DOHH2 (cell line): ENCODE measurements around the gene MT4.

Experiments used
- H3F3A ChIP-seq: fragments of 200-600 bp; sonication (generic), shearing (Covaris generic); 2 replicates; pipeline ENCODE4 v1.6.0; 2016; ENCODE audit warnings: antibody characterized with exemption, mild to moderate bottlenecking; ENCODE audit not compliant: control insufficient read depth, insufficient read depth
- H3K27ac ChIP-seq: fragments of 200-600 bp; sonication (generic); 2 replicates; pipeline ENCODE4 v1.5.1; 2014; ENCODE audit warnings: low read depth, mild to moderate bottlenecking, low read length, moderate library complexity
- H3K27me3 ChIP-seq: fragments of 200-600 bp; sonication (generic); 2 replicates; pipeline ENCODE4 v1.6.1; 2014; ENCODE audit warnings: mild to moderate bottlenecking, low read length, mixed read lengths; ENCODE audit not compliant: control insufficient read depth
- H3K36me3 ChIP-seq: fragments of 200-600 bp; sonication (generic); 2 replicates; pipeline ENCODE4 v1.6.1; 2014; ENCODE audit warnings: mild to moderate bottlenecking, low read length, moderate library complexity, mixed read lengths; ENCODE audit not compliant: control insufficient read depth
- H3K4me1 ChIP-seq: fragments of 200-600 bp; sonication (generic); 2 replicates; pipeline ENCODE4 v1.6.1; 2014; ENCODE audit warnings: mild to moderate bottlenecking, low read length, mixed read lengths; ENCODE audit not compliant: control insufficient read depth
- H3K4me2 ChIP-seq: fragments of 200-600 bp; sonication (generic); 2 replicates; pipeline ENCODE4 v1.6.0; 2014; ENCODE audit warnings: mild to moderate bottlenecking, low read length, moderate library complexity
- H3K4me3 ChIP-seq: fragments of 200-600 bp; sonication (generic); 2 replicates; pipeline ENCODE4 v1.5.1; 2014; ENCODE audit warnings: mild to moderate bottlenecking, low read length, mixed read lengths
- H3K79me2 ChIP-seq: fragments of 200-600 bp; sonication (generic); 2 replicates; pipeline ENCODE4 v1.6.1; 2014; ENCODE audit warnings: mild to moderate bottlenecking, low read length, mixed read lengths; ENCODE audit not compliant: control insufficient read depth
- H3K9me2 ChIP-seq: fragments of 200-600 bp; sonication (generic); replicated peaks from 2 replicates; pipeline ENCODE4 v1.6.1; 2014; ENCODE audit warnings: mild to moderate bottlenecking, low read length, mixed read lengths; ENCODE audit not compliant: control insufficient read depth
- H3K9me3 ChIP-seq: fragments of 200-600 bp; sonication (generic); 2 replicates; pipeline ENCODE4 v1.6.1; 2014; ENCODE audit warnings: antibody characterized with exemption, low read length, mixed read lengths; ENCODE audit not compliant: control insufficient read depth, insufficient read depth
- H4K20me1 ChIP-seq: fragments of 200-600 bp; sonication (generic); 2 replicates; pipeline ENCODE4 v1.6.0; 2014; ENCODE audit warnings: low read depth, mild to moderate bottlenecking, antibody characterized with exemption, low read length, moderate library complexity; ENCODE audit not compliant: control insufficient read depth, insufficient read depth
- EZH2phosphoT487 ChIP-seq: fragments of 200-600 bp; sonication (generic); IDR thresholded peaks from 2 replicates; pipeline ENCODE4 v1.6.1; 2017; ENCODE audit warnings: borderline replicate concordance, mild to moderate bottlenecking, antibody characterized with exemption, low read length, moderate library complexity, mixed read lengths
- TF ChIP-seq, protein P1 (sequence below): fragments of 200-600 bp; sonication (generic); IDR thresholded peaks from one replicate; pipeline ENCODE4 v1.5.1; 2014; ENCODE audit warnings: antibody characterized with exemption, mild to moderate bottlenecking, low read depth, low read length; ENCODE audit not compliant: poor library complexity, severe bottlenecking

Gene MT4

DNA sequence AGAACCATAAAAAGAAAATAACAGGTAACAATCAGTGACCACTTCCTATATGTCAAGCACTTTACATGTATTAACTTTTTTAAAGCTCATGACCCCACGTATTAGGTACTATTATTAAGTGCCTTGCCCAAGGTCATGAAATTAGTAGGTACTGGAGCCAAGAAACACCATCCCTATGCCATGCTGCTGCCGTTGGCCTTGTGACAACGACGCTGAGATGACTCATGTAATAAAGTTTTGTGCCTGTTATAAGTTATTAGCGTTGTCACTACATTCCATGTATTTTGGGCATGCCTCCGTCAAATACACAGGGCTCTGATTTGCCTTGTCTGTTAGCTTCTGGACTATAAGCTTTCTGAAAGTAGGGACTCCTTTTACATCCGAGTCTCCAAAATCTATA is 46.4 kb upstream of the MT4 start:
- peaks cover 21% of the 10 kb centered on the region for H3K4me1 ChIP-seq
- no peaks in the 10 kb centered on the region for H3K9me3 ChIP-seq
- H3K79me2 ChIP-seq = peaks cover 5% of the 10 kb centered on the region; the same call in 1 of the 2 replicates
- H3K27ac ChIP-seq = no peak overlapping the region
- TF ChIP-seq EZH2phosphoT487 = no peak
- TF ChIP-seq, protein P1, sequence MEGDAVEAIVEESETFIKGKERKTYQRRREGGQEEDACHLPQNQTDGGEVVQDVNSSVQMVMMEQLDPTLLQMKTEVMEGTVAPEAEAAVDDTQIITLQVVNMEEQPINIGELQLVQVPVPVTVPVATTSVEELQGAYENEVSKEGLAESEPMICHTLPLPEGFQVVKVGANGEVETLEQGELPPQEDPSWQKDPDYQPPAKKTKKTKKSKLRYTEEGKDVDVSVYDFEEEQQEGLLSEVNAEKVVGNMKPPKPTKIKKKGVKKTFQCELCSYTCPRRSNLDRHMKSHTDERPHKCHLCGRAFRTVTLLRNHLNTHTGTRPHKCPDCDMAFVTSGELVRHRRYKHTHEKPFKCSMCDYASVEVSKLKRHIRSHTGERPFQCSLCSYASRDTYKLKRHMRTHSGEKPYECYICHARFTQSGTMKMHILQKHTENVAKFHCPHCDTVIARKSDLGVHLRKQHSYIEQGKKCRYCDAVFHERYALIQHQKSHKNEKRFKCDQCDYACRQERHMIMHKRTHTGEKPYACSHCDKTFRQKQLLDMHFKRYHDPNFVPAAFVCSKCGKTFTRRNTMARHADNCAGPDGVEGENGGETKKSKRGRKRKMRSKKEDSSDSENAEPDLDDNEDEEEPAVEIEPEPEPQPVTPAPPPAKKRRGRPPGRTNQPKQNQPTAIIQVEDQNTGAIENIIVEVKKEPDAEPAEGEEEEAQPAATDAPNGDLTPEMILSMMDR = no peak
- peak overlapping the region; percentile 77; the same call in 1 of the 2 replicates for H3K4me2 ChIP-seq
- no peaks in the 10 kb centered on the region for H4K20me1 ChIP-seq
- H3K27me3 ChIP-seq = no peaks in the 10 kb centered on the region
- no peaks in the 10 kb centered on the region; the same call in 1 of the 2 replicates for H3K36me3 ChIP-seq
- H3K9me2 ChIP-seq = no peaks in the 10 kb centered on the region
- no peak overlapping the region; the same call in 1 of the 2 replicates for H3K4me3 ChIP-seq
- no peaks in the 10 kb centered on the region for H3F3A ChIP-seq

DNA sequence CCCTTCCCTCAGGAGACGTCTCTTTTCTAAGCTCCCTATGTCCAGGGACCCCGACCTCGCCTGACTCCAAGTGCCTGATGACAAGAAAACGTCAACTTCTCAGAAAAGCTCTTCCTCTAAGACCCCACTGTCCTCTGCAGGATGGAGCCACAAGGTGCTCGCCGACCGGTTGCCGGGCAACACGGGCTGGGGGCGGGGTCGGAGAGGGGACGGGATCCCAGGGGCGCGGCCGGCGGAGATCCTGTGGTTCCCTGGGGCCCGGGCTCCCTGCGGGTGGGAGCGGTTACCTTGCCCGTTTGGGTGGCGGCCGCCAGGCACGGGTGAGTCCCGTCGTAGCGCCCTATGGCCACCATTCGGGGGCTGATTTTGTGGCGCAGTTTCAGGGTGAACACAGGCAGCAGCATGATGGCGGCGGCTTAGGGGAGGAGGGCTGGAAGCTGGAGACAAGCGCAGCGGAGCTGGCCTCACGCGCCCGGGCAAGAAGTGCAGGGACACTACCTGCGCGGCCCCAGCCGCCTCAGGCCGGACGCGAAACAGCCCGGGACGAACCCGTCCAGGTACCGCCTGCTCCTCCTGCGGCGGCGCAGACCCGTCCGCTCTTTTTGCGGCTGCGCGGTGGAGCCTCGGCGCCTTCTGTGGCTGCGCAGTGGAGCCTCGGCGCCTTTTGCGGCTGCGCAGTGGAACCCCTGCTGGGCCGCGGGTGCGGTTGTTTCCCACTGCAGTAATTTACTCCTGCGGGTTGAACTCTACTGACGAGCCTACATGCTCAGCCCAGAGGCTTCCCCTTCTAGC is 45.2 kb upstream of the MT4 start, which contains the start of gene BBS2:
Gene BBS2 (minus strand): TSS at position 566 of the 792 bp plus-strand sequence. CDS start 162 bp downstream, at position 404.
- Histone ChIP-seq H3K27me3 (no peaks in the 10 kb centered on the region), H3K4me1 (peaks cover 17% of the 10 kb centered on the region), H3F3A (no peaks in the 10 kb centered on the region), H3K27ac (peak within 1 kb of the TSS; percentile 38), H3K9me2 (no peaks in the 10 kb centered on the region), H3K36me3 (no peaks in the 10 kb centered on the region; the same call in 1 of the 2 replicates), H3K9me3 (no peaks in the 10 kb centered on the region), H3K4me2 (peak within 1 kb of the TSS; percentile 77), H3K79me2 (peaks cover 5% of the 10 kb centered on the region; the same call in 1 of the 2 replicates), H3K4me3 (peak within 1 kb of the TSS; percentile 96), H4K20me1 (no peaks in the 10 kb centered on the region)
- TF ChIP-seq, protein P1 = peak; percentile 24
- no peak for TF ChIP-seq EZH2phosphoT487

DNA sequence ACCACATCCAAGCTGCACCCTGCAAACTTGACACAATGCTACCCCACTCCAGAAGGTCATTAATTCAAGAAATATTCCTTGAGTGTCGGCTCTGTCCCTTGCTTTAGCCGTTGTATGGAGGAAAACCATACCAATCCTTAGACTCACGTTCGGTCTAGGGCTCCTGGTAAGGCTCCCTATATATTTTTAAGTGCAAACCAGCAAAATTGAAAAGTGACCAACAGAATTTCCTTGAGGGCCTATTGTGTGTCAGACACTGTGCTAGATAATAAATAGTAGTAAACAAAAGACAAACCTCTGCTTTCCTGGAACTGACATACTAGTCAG is 44.7 kb upstream of the MT4 start:
- no peaks in the 10 kb centered on the region for H3K9me3 ChIP-seq
- TF ChIP-seq, protein P1 = no peak
- no peak for TF ChIP-seq EZH2phosphoT487
- H3F3A ChIP-seq = no peaks in the 10 kb centered on the region
- peak overlapping the region; percentile 77 for H3K4me2 ChIP-seq
- no peak overlapping the region for H3K27ac ChIP-seq
- no peaks in the 10 kb centered on the region for H4K20me1 ChIP-seq
- H3K79me2 ChIP-seq = peaks cover 5% of the 10 kb centered on the region; the same call in 1 of the 2 replicates
- H3K4me3 ChIP-seq = peak overlapping the region; percentile 96
- H3K4me1 ChIP-seq = peaks cover 17% of the 10 kb centered on the region
- H3K27me3 ChIP-seq = no peaks in the 10 kb centered on the region
- no peaks in the 10 kb centered on the region; the same call in 1 of the 2 replicates for H3K36me3 ChIP-seq
- no peaks in the 10 kb centered on the region for H3K9me2 ChIP-seq
